Activated gamma-delta T cell (primary cell): ENCODE results near the gene CLEC18B.
"Not testable (repeated sequence)": the region's sequence is repeated elsewhere in the genome, so short reads cannot be mapped to it uniquely, and the experiment has no call there.

Source experiments
- DNase-seq: peaks from one replicate; lab custom pipeline; 2025; lab: John Stamatoyannopoulos, UW

Gene CLEC18B

GRCh38 chr16:74443624-74444346, 22.5 kb upstream of the CLEC18B start:
- not testable (repeated sequence) for DNase-seq

GRCh38 chr16:74439685-74440084, 18.4 kb upstream of the CLEC18B start:
- no peak for DNase-seq

GRCh38 chr16:74438492-74438979, 17.3 kb upstream of the CLEC18B start:
- no peak for DNase-seq

GRCh38 chr16:74431516-74431915, 10.2 kb upstream of the CLEC18B start:
- no peak for DNase-seq

- not testable (repeated sequence) for DNase-seq
These were observed 8.9 kb upstream of the CLEC18B start for GRCh38 chr16:74430036-74430712.

GRCh38 chr16:74428493-74428892, 7.2 kb upstream of the CLEC18B start:
- not testable (repeated sequence) for DNase-seq

- not testable (repeated sequence) for DNase-seq
These were observed 4.5 kb upstream of the CLEC18B start for GRCh38 chr16:74425751-74426150.

- DNase-seq = not testable (repeated sequence)
These were observed 2.4 kb upstream of the CLEC18B start for GRCh38 chr16:74423721-74424120.

- not testable (repeated sequence) for DNase-seq
These were observed 808 bp upstream of the CLEC18B start for GRCh38 chr16:74422086-74422485.

GRCh38 chr16:74421482-74421785, 156 bp upstream of the CLEC18B start:
- not testable (repeated sequence) for DNase-seq

- DNase-seq = not testable (repeated sequence)
These were observed 1.5 kb downstream of the CLEC18B start for GRCh38 chr16:74419811-74420210.

- not testable (repeated sequence) for DNase-seq
These were observed 3.4 kb downstream of the CLEC18B start for GRCh38 chr16:74417897-74418296.

- not testable (repeated sequence) for DNase-seq
These were observed 7.4 kb downstream of the CLEC18B start for GRCh38 chr16:74413920-74414319.

GRCh38 chr16:74413485-74413884, 7.8 kb downstream of the CLEC18B start:
- DNase-seq = not testable (repeated sequence)

- DNase-seq = not testable (repeated sequence)
These were observed 8.4 kb downstream of the CLEC18B start for GRCh38 chr16:74412775-74413390.

- not testable (repeated sequence) for DNase-seq
These were observed 9.0 kb downstream of the CLEC18B start for GRCh38 chr16:74412138-74412774.

GRCh38 chr16:74410981-74411380, 10.3 kb downstream of the CLEC18B start:
- DNase-seq = not testable (repeated sequence)

- DNase-seq = not testable (repeated sequence)
These were observed 11.0 kb downstream of the CLEC18B start for GRCh38 chr16:74410057-74410957.

GRCh38 chr16:74409185-74409981, 11.9 kb downstream of the CLEC18B start:
- not testable (repeated sequence) for DNase-seq

- DNase-seq = not testable (repeated sequence)
These were observed 13.9 kb downstream of the CLEC18B start for GRCh38 chr16:74407362-74407705.
